HG02970 (cell line): ENCODE results near the gene KDM6A.
"Not testable (repeated sequence)": the region's sequence is repeated elsewhere in the genome, so short reads cannot be mapped to it uniquely, and the experiment has no call there.

Experiments
- ATAC-seq: cut with Tn5 transposase; IDR thresholded peaks from one replicate; pipeline ENCODE4 v1.9.1; 2021; ENCODE audit warnings: mild to moderate bottlenecking, moderate library complexity, moderate number of reproducible peaks; ENCODE audit not compliant: unreplicated experiment, low FRiP score

KDM6A gene

DNA sequence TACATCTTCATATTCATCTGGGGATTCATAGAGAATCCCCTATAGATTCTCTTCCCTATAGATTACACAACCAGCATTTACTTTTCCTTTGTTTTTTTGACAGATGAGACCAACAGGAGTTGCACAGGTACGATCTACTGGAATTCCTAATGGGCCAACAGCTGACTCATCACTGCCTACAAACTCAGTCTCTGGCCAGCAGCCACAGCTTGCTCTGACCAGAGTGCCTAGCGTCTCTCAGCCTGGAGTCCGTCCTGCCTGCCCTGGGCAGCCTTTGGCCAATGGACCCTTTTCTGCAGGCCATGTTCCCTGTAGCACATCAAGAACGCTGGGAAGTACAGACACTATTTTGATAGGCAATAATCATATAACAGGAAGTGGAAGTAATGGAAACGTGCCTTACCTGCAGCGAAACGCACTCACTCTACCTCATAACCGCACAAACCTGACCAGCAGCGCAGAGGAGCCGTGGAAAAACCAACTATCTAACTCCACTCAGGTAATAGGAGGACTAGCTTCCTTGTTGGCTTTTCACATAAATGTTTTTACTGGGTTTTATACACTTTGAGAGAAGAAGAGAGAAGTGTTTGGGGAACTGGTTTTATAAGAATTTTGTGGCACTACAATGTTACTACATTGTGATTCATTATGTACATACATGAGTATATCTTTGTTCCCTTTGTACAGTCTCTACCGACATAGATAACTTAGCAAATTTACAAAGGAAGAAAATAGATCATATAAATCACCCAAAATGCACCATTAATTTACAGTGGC is 190.5 kb downstream of the KDM6A start:
- no peak for ATAC-seq

DNA sequence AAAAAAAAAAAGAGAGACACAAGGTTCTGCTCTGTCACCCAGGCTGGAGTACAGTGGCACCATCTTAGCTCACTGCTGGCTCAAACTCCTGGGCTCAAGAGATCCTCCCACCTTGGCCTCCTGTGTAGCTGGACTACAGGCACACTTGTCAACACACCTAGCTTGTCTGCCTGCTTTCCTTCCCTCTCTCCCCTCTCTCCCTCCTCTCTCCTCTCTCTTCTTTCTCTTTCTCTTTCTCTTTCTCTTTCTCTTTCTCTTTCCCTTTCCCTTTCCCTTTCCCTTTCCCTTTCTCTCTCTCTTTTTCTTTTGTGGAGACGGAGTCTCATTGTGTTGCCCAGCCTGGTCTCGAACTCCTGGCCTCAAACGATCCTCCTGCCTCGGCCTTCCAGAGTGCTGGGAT is 195.6 kb downstream of the KDM6A start:
- no peak for ATAC-seq

DNA sequence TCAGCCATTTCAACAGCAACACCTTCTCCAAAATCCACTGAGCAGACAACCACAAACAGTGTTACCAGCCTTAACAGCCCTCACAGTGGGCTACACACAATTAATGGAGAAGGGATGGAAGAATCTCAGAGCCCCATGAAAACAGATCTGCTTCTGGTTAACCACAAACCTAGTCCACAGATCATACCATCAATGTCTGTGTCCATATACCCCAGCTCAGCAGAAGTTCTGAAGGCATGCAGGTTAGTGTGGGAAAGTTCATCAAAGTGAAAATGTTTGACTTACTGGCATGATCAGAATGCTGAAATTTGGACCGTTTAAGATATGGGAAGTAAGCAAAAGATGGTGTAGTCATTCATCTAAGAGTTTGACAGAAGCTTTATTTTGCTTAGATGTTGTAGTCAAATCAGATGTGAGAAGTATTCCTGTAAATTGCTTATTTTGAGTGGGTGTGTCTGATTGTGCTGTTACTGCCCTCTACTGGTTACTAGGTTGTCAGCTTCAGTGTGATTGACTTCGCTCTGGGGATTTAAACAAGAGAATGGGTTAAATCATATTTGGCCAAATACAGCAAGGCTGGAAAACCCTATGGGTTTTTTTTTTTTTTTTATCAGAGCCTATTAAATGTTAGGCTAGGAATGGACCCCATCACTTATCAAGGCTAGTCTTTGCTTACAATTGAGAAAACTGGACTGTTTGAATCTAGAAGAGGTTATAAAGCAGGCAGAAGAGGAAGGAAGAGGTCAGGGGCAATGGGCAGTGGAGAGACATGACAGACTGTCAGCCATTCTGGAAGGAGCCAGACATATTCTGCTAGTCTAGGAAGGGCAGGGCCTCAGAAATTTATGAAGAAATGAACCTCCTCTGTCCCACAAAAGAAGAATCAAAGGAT is 197.4 kb downstream of the KDM6A start:
- no peak for ATAC-seq

DNA sequence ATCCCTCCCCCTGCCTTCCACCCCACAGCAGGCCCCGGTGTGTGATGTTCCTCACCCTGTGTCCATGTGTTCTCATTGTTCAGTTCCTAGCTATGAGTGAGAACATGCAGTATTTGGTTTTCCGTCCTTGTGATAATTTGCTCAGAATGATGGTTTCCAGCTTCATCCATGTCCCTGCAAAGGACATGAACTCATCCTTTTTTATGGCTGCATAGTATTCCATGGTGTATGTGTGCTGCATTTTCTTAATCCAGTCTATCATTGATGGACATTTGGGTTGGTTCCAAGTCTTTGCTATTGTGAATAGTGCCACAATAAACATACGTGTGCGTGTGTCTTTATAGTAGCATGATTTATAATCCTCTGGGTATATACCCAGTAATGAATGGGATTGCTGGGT is 200.0 kb downstream of the KDM6A start:
- not testable (repeated sequence) for ATAC-seq

DNA sequence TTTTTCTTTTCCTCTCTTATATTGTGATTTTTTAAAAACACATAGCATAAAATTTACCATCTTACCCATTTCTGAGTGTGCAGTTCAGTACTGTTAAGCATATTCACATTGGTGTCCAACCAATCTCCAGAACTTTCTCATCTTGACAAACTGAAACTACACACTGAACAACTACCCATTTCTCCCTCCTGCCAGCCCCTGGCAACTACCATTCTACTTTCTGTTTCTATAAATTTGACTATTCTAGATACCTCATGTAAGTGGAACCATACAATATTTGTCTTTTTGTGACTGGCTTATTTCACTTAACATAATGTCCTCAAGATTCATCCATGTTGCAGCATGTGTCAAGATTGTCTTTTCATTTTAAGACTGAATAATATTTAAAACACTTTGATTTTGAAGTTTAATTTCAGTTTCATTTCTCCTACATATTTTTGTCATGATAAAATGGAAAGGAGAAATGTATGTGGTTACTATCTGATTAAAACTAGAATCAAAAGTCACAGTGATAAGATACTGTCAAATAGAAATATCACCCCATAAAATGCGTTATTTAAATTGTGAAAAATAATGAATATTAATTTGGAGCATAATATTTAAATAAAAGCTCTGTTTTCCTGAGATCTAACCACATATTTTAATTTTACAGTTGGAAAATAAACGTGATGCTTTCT is 204.9 kb downstream of the KDM6A start:
- peak; percentile 69 for ATAC-seq

DNA sequence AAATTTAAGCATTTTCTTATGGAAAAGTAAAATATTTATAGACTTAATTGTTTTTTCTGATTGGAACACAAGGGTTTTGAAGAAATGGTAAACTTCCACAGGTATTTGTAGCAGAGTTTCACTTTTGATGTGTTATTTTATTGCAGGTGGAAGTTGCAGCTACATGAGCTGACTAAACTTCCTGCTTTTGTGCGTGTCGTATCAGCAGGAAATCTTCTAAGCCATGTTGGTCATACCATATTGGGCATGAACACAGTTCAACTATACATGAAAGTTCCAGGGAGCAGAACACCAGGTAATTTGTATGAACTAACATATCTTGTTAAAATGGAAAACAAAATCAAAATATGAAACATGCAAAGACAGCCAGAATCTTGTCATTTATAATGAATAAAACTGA is 210.3 kb downstream of the KDM6A start:
- ATAC-seq = no peak

DNA sequence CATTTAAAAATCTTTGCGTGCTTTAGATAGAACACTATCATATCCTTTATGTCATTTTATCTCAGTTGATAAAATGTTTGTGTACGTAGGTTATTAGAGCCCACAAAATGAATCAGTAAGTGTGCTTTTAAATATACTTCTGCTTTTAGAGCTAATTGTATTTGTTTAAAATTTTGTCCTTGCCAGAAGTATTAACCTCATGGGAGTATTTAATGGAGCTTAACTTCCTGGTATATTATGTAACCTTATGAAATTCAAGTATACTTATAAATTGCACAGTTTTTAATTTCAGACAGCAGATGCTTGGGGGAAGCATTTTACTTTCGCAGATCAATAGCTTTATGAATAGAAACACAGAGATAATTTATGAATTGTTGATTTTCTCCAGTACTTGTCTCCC is 237.5 kb downstream of the KDM6A start:
- ATAC-seq = no peak

DNA sequence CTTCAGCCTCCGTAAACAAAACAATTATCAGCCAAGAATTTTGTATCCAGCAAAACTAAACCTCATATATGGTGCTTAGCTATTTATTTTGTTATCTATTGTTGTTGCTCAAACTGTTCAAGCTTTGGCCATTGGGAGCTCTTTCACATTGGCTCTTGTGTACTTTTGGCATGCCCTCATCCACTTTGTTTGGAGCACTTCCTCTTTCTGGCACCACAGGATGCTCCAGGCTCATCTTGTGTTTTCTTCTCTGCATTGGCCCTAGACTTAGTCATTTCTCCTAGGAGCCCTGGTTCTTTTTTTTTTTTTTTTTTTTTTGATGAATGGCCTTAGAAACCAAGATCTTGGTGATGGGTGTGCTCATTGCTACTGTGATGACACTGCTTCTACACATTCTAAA is 253.2 kb downstream of the KDM6A start:
- ATAC-seq = no peak

DNA sequence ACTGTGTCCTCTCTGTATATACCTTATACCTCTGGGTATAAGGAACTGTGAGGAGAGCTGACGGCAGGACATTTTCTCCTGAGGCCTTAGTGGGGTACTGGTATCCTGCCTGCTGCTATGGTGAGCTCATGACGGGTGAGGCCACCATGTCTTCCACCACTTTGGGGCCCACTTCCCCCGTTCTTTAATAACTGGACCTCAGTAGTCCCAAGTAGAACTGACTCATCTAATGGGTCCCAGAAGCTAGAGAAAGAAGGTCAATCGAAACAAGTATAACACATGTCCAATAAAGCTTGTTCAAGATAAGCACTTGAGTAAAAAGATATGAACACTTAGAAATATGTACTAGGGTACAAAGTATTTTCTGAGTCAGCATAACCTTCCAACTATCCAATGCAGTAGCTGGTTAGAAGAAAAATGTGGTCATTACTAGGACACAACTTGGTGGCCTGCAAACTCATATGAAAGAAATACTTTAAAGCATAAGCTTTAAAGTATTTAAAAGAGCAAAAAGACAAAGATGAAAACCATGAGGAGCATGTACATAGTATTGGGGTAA is 256.0 kb downstream of the KDM6A start:
- ATAC-seq = no peak

DNA sequence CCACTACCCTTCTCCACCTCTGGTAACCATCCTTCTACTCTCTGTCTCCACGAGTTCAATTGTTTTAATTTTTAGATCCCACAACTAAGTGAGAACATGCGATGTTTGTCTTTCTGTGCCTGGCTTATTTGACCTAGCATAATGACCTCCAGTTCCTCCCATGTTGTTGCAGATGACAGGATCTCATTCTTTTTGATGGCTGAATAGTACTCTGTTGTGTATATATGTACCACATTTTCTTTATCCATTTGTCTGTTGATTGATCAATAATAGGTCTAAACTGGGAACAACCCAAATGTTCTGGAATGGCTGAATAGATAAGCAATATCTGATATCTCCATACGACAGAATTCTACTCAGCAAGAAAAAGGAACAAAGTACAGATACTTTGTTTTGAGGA is 260.5 kb downstream of the KDM6A start:
- ATAC-seq = no peak

DNA sequence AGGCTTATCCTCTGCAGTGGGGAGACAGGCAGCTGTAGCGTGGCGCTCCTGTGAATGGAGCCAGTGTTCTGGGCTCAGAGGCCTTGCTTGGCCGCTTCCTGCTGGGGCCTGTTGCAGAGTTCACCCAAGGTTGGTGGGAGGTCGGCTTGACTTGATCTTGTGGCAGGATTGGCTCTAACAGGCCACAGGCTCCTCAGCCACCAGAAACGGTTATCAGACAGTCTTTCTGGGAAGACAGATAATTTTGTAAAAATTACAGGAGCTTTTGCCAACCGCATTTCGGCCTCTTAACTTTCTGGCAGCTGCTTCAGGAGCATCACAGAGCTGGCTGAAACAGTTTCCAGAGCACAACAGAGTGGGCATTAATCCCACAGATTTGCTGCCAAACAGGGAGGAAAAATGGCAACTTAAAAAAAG is 261.3 kb downstream of the KDM6A start:
- no peak for ATAC-seq

DNA sequence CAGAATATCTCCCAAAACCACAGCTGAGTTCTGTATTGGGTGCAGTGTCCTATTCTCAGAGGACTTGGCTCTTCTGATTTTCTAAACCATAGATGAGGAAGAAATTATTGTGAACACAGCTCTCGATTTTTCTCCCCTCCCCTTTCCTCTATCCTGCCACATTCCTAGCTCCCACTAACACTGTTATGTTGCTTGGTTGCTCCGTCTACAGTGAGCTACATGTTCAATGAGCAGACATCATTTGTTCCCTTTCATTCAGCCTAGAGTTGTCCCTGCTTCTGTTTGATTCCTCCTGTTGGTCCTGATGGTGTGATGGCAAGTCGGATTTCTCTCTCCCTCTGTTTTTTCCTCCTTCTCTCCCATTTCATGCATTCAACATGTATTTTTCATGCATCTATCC is 261.8 kb downstream of the KDM6A start:
- no peak for ATAC-seq

DNA sequence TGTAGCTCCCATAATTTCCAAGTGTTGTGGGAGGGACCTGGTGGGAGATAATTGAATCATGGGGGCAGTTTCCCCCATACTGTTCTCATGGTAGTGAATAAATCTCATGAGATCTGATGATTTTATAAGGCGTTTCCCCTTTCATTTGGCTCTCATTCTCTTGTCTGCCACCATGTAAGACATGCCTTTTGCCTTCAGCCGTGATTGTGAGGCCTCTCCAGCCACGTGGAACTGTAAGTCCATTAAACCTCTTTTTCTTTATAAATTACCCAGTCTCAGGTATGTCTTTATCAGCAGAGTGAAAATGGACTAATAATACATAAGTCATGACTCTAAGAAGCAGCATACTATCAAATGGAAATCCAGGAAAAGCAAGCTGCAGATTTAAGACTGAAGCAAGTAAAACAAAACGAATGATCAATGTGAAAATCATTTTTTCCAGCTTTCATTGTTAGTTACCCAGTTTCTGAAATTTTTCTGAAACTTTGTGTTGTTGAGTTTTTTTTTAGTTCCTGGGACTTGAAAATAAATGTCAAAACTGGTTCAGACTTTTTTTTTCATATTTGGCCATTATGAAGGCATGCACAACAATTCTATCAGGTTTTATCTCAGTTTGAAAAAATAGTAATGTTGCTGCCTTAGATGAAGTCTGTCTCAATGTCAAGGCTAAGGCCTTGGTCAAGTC is 262.5 kb downstream of the KDM6A start:
- not testable (repeated sequence) for ATAC-seq

DNA sequence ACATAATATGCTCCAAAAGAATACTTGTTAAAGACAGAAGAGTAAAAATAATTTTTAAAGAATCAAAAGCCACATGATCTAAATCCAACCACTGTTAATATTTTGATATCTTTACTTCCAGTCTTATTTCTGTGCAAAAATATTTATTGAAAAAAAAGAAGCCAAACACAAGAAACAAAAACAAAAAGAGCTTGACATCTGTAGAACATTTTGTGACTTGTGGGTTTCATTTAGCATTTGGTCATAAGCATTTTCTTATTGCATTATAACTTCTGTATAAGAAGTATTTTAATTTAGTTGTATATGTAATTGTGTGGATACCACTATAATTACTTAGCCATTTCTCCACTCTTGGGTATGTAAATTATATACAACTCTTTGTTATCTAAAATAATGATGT is 264.5 kb downstream of the KDM6A start:
- no peak for ATAC-seq

DNA sequence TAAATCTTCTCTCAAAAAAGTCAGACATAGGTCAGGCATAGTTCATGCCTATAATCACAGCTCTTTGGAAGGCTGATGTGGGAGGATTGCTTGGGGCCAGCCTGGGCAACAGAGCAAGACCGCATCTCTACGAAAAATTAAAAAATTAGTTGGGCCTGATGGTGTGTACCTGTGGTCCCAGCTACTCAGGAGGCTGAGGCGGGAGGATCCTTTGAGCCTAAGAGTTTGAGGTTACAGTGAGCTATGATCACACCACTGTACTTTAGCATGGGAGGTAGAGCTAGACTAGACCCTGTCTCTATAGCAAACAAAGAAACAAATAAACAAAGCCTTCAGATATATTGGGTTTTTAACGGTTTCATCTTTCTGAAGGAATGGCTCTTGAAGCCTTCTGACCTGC is 265.5 kb downstream of the KDM6A start:
- ATAC-seq = no peak

DNA sequence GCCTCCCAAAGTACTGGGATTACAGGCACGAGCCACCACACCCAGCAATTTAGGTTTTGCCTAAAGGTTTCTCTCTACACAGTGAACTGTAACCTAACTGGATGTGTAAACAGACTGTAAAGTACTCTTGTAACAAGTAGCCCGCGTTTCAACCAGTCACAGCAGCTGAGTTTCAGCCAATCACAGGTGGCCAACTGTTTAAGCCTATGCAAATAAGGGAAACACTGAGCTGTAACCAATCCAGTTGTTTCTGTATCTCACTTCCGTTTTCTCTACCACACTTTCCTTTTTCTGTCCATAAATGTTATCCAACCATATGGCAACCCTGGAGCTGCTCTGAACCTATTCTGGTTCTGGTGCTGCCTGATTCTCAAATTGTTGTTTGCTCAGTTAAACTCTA is 267.8 kb downstream of the KDM6A start:
- no peak for ATAC-seq

DNA sequence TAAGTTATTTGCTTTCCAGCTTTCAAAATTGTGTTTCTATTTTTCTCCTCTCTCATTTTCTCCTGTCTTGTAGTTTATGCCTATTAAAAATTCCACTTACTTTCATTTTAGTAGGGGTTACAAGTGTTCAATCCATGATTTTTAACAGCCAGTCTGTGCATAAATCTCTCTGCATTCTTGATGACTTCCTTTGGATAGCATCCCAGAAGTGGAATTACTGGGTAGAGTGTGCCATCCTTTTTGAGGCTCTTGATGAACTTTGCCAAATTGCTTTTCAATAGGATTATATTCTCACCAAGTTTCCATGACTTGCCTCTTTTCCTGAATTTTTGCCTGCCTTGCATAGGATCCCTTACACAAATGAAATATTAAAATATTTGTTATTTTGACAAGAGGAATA is 269.2 kb downstream of the KDM6A start:
- no peak for ATAC-seq

DNA sequence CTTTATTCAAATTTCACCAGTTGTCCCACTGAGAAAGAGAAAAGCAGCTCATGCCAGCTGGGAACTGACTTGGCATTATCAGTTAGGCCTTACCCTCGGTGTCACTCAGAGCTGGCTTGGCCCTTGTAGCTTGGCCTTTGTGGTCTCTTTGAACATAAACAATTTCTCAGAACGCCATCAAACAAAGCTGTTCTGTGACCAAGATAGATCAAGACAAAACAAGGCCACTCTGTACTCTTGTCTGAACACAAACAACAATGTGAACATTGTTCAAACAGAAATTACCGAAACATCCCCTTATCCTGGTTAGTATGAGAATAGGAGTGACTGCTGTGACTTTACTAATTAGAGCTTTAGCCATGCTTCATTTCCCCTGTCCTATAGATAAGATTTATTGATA is 270.5 kb downstream of the KDM6A start:
- no peak for ATAC-seq

DNA sequence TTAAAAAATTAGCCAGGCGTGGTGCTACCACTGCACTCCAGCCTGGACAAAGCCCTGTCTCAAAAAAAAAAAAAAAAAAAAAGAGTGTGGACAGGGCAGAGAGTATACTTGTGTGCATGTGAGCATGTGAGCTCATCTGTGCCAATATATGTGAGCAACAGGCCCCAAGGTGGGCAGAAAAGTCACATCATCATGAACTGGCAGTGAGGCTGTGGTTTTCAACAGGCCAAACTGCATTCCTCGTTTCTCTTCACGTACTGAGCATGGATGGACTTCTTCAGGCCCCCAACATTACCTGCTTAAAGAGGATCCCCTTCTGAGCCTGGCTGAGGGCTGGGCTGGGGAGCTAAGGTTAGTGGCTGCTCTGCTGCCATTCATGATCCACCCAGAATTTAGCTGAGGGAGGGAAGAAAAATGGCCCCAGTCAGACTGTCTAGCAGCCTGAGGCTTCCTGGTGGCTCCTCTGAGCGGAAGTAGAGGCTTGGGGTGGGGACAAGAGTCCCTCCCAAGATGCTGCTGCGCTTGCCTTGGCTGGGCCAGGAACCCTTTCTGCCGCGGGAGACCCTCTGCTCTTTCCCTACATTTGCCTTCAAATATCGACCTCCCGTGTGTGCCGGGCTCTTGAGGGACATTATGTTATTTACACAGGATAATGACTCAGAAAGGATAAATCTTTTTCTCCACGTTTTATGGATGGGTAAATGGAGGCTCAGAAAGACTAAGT is 272.7 kb downstream of the KDM6A start:
- ATAC-seq = no peak

DNA sequence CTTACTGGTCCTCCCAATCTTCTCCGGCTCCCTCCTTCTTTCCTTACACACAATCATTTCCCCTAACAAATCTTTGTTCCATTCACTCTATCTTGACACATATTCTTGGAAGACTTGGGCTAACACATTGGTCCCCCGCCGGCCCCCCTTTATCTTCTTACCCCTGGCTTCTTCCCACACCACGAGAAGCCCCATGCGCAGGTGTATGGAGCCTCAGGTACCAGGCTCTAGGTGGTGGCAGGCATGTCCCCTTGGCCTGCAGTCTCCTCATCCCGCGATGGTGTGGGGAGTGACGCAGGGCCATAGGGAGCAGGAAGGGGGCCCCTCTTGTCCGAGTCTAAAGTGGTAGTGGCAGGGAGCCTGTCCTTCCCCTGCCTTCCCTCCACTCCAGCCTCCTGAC is 277.8 kb downstream of the KDM6A start:
- ATAC-seq = no peak
